HG03571 (cell line): Measurements from ENCODE around the gene SESTD1.

Experiments used
- ATAC-seq: cut with Tn5 transposase; IDR thresholded peaks from one replicate; pipeline ENCODE4 v1.9.1; 2021; ENCODE audit not compliant: unreplicated experiment

The SESTD1 gene

GRCh38 chr2:179264368-179265081, at the start of gene SESTD1:
TSS of gene SESTD1 (minus strand) at chr2:179264832. CDS start at chr2:179191841, 72,991 bp downstream.
- peak; percentile 68 for ATAC-seq

- ATAC-seq: no peak
Observed at GRCh38 chr2:179313057-179313456, 48.4 kb upstream of the SESTD1 start.

GRCh38 chr2:179311101-179311500, 46.5 kb upstream of the SESTD1 start:
- no peak for ATAC-seq

- ATAC-seq: no peak
Observed at GRCh38 chr2:179307616-179308371, 43.2 kb upstream of the SESTD1 start.

GRCh38 chr2:179305125-179305524, 40.5 kb upstream of the SESTD1 start:
- ATAC-seq: no peak

GRCh38 chr2:179304424-179304823, 39.8 kb upstream of the SESTD1 start:
- ATAC-seq: no peak

GRCh38 chr2:179302764-179303571, 38.3 kb upstream of the SESTD1 start:
- ATAC-seq: no peak

- no peak for ATAC-seq
Observed at GRCh38 chr2:179302149-179302548, 37.5 kb upstream of the SESTD1 start.

GRCh38 chr2:179298666-179299065, 34.0 kb upstream of the SESTD1 start:
- no peak for ATAC-seq

GRCh38 chr2:179297927-179298326, 33.3 kb upstream of the SESTD1 start:
- no peak for ATAC-seq

GRCh38 chr2:179290329-179290728, 25.7 kb upstream of the SESTD1 start:
- no peak for ATAC-seq

- ATAC-seq: no peak
Observed at GRCh38 chr2:179285060-179285459, 20.4 kb upstream of the SESTD1 start.

GRCh38 chr2:179277429-179278196, 13.0 kb upstream of the SESTD1 start:
- no peak for ATAC-seq

GRCh38 chr2:179275253-179276012, 10.8 kb upstream of the SESTD1 start:
- ATAC-seq: no peak

GRCh38 chr2:179274749-179275148, 10.1 kb upstream of the SESTD1 start:
- ATAC-seq: peak; percentile 100

- ATAC-seq: no peak
Observed at GRCh38 chr2:179273461-179273962, 8.9 kb upstream of the SESTD1 start.

- ATAC-seq: no peak
Observed at GRCh38 chr2:179272406-179273192, 8.0 kb upstream of the SESTD1 start.

- ATAC-seq: no peak
Observed at GRCh38 chr2:179270689-179271088, 6.1 kb upstream of the SESTD1 start.

GRCh38 chr2:179268277-179268925, 3.8 kb upstream of the SESTD1 start:
- no peak for ATAC-seq
